ENCODE measurements around the gene MRPS34. TPM values are rescaled to one million over a fixed set of nuclear protein-coding genes. Genes with fewer than 3 reads are reported as not detected.

The MRPS34 gene
- total and polyA plus RNA-seq, 12 donors = 57.8 to 141 (median 79.5) TPM

- Histone ChIP-seq H3K27me3 (no peaks in the 10 kb centered on the region), H3K36me3 (peaks cover 0 to 53% (median 11%) of the 10 kb centered on the region in 9 donors), H3K4me1 (no peaks in the 10 kb centered on the region), H3K9me3 (peaks cover 0 to 2% (median 0%) of the 10 kb centered on the region in 11 donors), H3K4me3 (no peak overlapping the region), H3K27ac (no peak overlapping the region)
- intact Hi-C loops (cut with DNase I) = loop anchor here in 1 of 10 donors (10.0 kb wide), 1 partner anchor 57 kb away; no protein-coding TSS in a partner anchor
- peak in 2 of 8 donors; percentile 9 to 19 for ATAC-seq
- DNase-seq = peak in 1 of 2 donors; percentile 12
- WGBS, 2 donors = 87 to 88% methylated on average over 59 of the region's 59 CpGs
- TF ChIP-seq CTCF (IDR thresholded peaks at IDR 0.05) = no peak
These were observed 19.2 kb upstream of the MRPS34 start for GRCh38 chr16:1791943-1792812.

- DNase-seq = peak in 1 of 2 donors; percentile 12
- intact Hi-C loops (cut with DNase I) = loop anchor here in 1 of 10 donors (10.0 kb wide), 1 partner anchor 57 kb away; no protein-coding TSS in a partner anchor
- no peaks in the 10 kb centered on the region for H3K9me3 ChIP-seq
- ATAC-seq = no peak
- TF ChIP-seq CTCF (IDR thresholded peaks at IDR 0.05) = no peak
- no peaks in the 10 kb centered on the region for H3K27me3 ChIP-seq
- no peak overlapping the region for H3K4me3 ChIP-seq
- WGBS, 2 donors = 93 to 96% methylated on average over 53 of the region's 53 CpGs
- no peaks in the 10 kb centered on the region for H3K4me1 ChIP-seq
- H3K36me3 ChIP-seq = peaks cover 0 to 60% (median 12%) of the 10 kb centered on the region in 9 donors
- no peak overlapping the region for H3K27ac ChIP-seq
These were observed 18.5 kb upstream of the MRPS34 start for GRCh38 chr16:1791256-1791942.

- intact Hi-C loops (cut with DNase I) = loop anchor here in 1 of 10 donors (10.0 kb wide), 1 partner anchor 56 kb away; no protein-coding TSS in a partner anchor
- Histone ChIP-seq H3K4me3 (no peak overlapping the region), H3K27me3 (no peaks in the 10 kb centered on the region), H3K36me3 (peaks cover 0 to 63% (median 12%) of the 10 kb centered on the region in 9 donors), H3K9me3 (no peaks in the 10 kb centered on the region), H3K4me1 (peaks cover 0 to 7% (median 0%) of the 10 kb centered on the region in 9 donors), H3K27ac (no peak overlapping the region)
- no peak for TF ChIP-seq CTCF (IDR thresholded peaks at IDR 0.05)
- WGBS, 2 donors = 92 to 94% methylated on average over 44 of the region's 44 CpGs
- no peak for ATAC-seq
- DNase-seq = peak in 1 of 2 donors; percentile 8
These were observed 17.8 kb upstream of the MRPS34 start for GRCh38 chr16:1790611-1791255.

- no peak for ATAC-seq
- Histone ChIP-seq H3K27ac (no peak overlapping the region), H3K4me3 (no peak overlapping the region), H3K9me3 (no peaks in the 10 kb centered on the region), H3K36me3 (peaks cover 0 to 63% (median 12%) of the 10 kb centered on the region in 9 donors), H3K27me3 (no peaks in the 10 kb centered on the region), H3K4me1 (peaks cover 0 to 12% (median 2%) of the 10 kb centered on the region in 9 donors)
- no peak for TF ChIP-seq CTCF (IDR thresholded peaks at IDR 0.05)
- intact Hi-C loops (cut with DNase I) = loop anchor here in 1 of 10 donors (10.0 kb wide), 1 partner anchor 55 kb away; no protein-coding TSS in a partner anchor
- 94% methylated on average over 15 of the region's 15 CpGs for WGBS, 2 donors
- DNase-seq = no peak
These were observed 17.3 kb upstream of the MRPS34 start for GRCh38 chr16:1790261-1790610.
